HG03442 (cell line): ENCODE measurements around the gene POU2AF1.
A peak's percentile ranks its signal among the peaks of the same experiment; 100 is the strongest.

Experiments used
- ATAC-seq: cut with Tn5 transposase; IDR thresholded peaks from one replicate; pipeline ENCODE4 v1.9.1; 2021; ENCODE audit warnings: mild to moderate bottlenecking, moderate library complexity; ENCODE audit not compliant: unreplicated experiment

Gene POU2AF1

GRCh38 chr11:111388420-111388819 is 9.3 kb upstream of the POU2AF1 start:
- ATAC-seq, result no peak

- no peak for ATAC-seq
These were observed 8.3 kb upstream of the POU2AF1 start for GRCh38 chr11:111387363-111387762.

- ATAC-seq, result no peak
These were observed 7.6 kb upstream of the POU2AF1 start for GRCh38 chr11:111386611-111387150.

GRCh38 chr11:111384494-111384893 is 5.4 kb upstream of the POU2AF1 start:
- ATAC-seq, result no peak

- no peak for ATAC-seq
These were observed 3.4 kb upstream of the POU2AF1 start for GRCh38 chr11:111382451-111382850.

GRCh38 chr11:111379602-111380136 is 594 bp upstream of the POU2AF1 start:
- peak; percentile 29 for ATAC-seq

- peak; percentile 1 for ATAC-seq
These were observed 752 bp downstream of the POU2AF1 start for GRCh38 chr11:111378185-111378860.

- peak; percentile 23 for ATAC-seq
These were observed 2.7 kb downstream of the POU2AF1 start for GRCh38 chr11:111376181-111376871.

- no peak for ATAC-seq
These were observed 5.5 kb downstream of the POU2AF1 start for GRCh38 chr11:111373590-111373989.

- no peak for ATAC-seq
These were observed 6.5 kb downstream of the POU2AF1 start for GRCh38 chr11:111372538-111372937.

GRCh38 chr11:111370902-111371578 is 8.0 kb downstream of the POU2AF1 start:
- peak; percentile 26 for ATAC-seq

- no peak for ATAC-seq
These were observed 8.7 kb downstream of the POU2AF1 start for GRCh38 chr11:111370270-111370901.

GRCh38 chr11:111368285-111368560 is 10.9 kb downstream of the POU2AF1 start:
- no peak for ATAC-seq

GRCh38 chr11:111367411-111368284 is 11.4 kb downstream of the POU2AF1 start:
- peak; percentile 42 for ATAC-seq

- no peak for ATAC-seq
These were observed 12.3 kb downstream of the POU2AF1 start for GRCh38 chr11:111366560-111367410.

GRCh38 chr11:111365722-111366559 is 13.1 kb downstream of the POU2AF1 start:
- no peak for ATAC-seq

- no peak for ATAC-seq
These were observed 14.6 kb downstream of the POU2AF1 start for GRCh38 chr11:111364503-111364902.

GRCh38 chr11:111363985-111364384 is 15.1 kb downstream of the POU2AF1 start:
- no peak for ATAC-seq
